Testis (tissue), 2 donors: ENCODE results near the gene XYLT1.

Experiments used
- POLR2A ChIP-seq: fragments of 450-650 bp; IDR thresholded peaks from one replicate; pipeline ENCODE4 v1.6.1; 2017; ENCODE audit warnings: antibody characterized with exemption, mild to moderate bottlenecking, moderate library complexity
- TF ChIP-seq, protein P1 (sequence below), 3 experiments: fragments of 450-650 bp in 2 of 3; fragments of 200-600 bp in 1 of 3; sonication (generic) in 1 of 3; IDR thresholded peaks; one replicate each; pipeline ENCODE4 v1.5.1; 2016 to 2019; ENCODE audit warnings: antibody characterized with exemption in 3 of 3, mild to moderate bottlenecking in 2 of 3, moderate library complexity in 1 of 3

GRCh38 chr16:17324451-17324850, 146.3 kb downstream of the XYLT1 start:
- TF ChIP-seq, protein P1, sequence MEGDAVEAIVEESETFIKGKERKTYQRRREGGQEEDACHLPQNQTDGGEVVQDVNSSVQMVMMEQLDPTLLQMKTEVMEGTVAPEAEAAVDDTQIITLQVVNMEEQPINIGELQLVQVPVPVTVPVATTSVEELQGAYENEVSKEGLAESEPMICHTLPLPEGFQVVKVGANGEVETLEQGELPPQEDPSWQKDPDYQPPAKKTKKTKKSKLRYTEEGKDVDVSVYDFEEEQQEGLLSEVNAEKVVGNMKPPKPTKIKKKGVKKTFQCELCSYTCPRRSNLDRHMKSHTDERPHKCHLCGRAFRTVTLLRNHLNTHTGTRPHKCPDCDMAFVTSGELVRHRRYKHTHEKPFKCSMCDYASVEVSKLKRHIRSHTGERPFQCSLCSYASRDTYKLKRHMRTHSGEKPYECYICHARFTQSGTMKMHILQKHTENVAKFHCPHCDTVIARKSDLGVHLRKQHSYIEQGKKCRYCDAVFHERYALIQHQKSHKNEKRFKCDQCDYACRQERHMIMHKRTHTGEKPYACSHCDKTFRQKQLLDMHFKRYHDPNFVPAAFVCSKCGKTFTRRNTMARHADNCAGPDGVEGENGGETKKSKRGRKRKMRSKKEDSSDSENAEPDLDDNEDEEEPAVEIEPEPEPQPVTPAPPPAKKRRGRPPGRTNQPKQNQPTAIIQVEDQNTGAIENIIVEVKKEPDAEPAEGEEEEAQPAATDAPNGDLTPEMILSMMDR (IDR thresholded peaks at IDR 0.05) = no peak
- TF ChIP-seq POLR2A = no peak
